ENCODE data around the gene NPHP4.

Gene NPHP4

GRCh38 chr1:5831600-5832335 lies 160.5 kb downstream of the NPHP4 start:
- no peak for DNase-seq (ENCODE audit: low spot score)

- no peak for DNase-seq (ENCODE audit: low spot score)
Measured at GRCh38 chr1:5830771-5831599, 161.2 kb downstream of the NPHP4 start.

- DNase-seq (ENCODE audit: low spot score), result no peak
Measured at GRCh38 chr1:5829414-5829813, 162.8 kb downstream of the NPHP4 start.

GRCh38 chr1:5828308-5828935 lies 163.8 kb downstream of the NPHP4 start:
- DNase-seq (ENCODE audit: low spot score), result no peak

- no peak for DNase-seq (ENCODE audit: low spot score)
Measured at GRCh38 chr1:5827516-5827915, 164.7 kb downstream of the NPHP4 start.

GRCh38 chr1:5826601-5827000 lies 165.6 kb downstream of the NPHP4 start:
- DNase-seq (ENCODE audit: low spot score), result no peak

- no peak for DNase-seq (ENCODE audit: low spot score)
Measured at GRCh38 chr1:5822726-5823125, 169.5 kb downstream of the NPHP4 start.

GRCh38 chr1:5822266-5822665 lies 170.0 kb downstream of the NPHP4 start:
- no peak for DNase-seq (ENCODE audit: low spot score)

GRCh38 chr1:5821540-5822176 lies 170.6 kb downstream of the NPHP4 start:
- no peak for DNase-seq (ENCODE audit: low spot score)

- DNase-seq (ENCODE audit: low spot score), result no peak
Measured at GRCh38 chr1:5820026-5820421, 172.2 kb downstream of the NPHP4 start.

- DNase-seq (ENCODE audit: low spot score), result no peak
Measured at GRCh38 chr1:5819391-5820025, 172.7 kb downstream of the NPHP4 start.

GRCh38 chr1:5818755-5819154 lies 173.5 kb downstream of the NPHP4 start:
- DNase-seq (ENCODE audit: low spot score), result no peak

GRCh38 chr1:5815716-5816115 lies 176.5 kb downstream of the NPHP4 start:
- DNase-seq (ENCODE audit: low spot score), result no peak

- no peak for DNase-seq (ENCODE audit: low spot score)
Measured at GRCh38 chr1:5815211-5815610, 177.0 kb downstream of the NPHP4 start.

GRCh38 chr1:5814046-5814619 lies 178.1 kb downstream of the NPHP4 start:
- no peak for DNase-seq (ENCODE audit: low spot score)

- DNase-seq (ENCODE audit: low spot score), result no peak
Measured at GRCh38 chr1:5813480-5813879, 178.7 kb downstream of the NPHP4 start.
